ENCODE measurements around the gene ATXN1. TPM values are rescaled to one million over a fixed set of nuclear protein-coding genes. Genes with fewer than 3 reads are reported as not detected.

Gene ATXN1
- total RNA-seq, 1 donor: 45.3 TPM

DNA sequence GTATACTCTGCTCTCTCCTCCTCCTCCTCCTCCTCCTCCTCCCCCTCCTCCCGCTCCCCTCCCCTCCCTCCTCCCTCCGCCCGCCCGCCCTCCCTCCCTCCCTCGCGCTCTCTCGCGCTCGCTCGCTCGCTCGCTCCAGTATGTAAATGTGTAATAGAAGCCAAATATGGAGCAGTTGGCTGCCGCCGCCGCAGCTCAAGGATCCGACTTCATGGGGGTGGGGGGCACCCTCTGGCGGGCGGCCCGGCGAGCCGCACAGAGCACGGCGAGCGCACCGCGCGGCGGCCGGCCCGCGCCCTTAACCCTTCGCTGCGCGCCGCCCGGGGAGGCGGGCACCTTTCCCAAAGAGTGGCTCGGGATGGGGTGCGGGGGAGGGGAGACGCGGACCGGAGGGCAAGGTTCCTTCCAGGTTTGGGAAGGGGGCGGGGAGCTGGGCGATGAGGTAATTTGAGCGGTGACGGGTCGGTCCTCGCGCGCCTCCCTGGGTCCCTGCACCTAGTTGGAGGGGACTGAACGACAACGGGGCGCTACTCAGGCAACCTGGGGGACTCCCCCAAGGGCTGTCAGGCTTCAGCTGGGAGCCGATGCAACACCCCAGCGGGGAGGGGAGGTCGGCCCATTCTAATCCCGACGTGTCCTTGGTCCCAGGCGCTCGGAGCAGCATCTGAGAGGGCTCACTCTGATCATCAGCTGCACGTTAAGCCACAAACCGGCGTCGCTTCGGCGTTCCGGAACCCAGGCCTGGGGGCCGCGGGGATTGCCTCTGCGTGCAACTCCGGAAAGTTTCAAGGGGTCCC is 409 bp upstream of the ATXN1 start:
- peak overlapping the region; percentile 94 for H3K4me3 ChIP-seq (ENCODE audit: low read depth, low read length)
- TF ChIP-seq, protein P1, sequence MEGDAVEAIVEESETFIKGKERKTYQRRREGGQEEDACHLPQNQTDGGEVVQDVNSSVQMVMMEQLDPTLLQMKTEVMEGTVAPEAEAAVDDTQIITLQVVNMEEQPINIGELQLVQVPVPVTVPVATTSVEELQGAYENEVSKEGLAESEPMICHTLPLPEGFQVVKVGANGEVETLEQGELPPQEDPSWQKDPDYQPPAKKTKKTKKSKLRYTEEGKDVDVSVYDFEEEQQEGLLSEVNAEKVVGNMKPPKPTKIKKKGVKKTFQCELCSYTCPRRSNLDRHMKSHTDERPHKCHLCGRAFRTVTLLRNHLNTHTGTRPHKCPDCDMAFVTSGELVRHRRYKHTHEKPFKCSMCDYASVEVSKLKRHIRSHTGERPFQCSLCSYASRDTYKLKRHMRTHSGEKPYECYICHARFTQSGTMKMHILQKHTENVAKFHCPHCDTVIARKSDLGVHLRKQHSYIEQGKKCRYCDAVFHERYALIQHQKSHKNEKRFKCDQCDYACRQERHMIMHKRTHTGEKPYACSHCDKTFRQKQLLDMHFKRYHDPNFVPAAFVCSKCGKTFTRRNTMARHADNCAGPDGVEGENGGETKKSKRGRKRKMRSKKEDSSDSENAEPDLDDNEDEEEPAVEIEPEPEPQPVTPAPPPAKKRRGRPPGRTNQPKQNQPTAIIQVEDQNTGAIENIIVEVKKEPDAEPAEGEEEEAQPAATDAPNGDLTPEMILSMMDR (IDR thresholded peaks at IDR 0.05; ENCODE audit: insufficient read depth, low read depth, low read length): no peak
- DNase-seq (ENCODE audit: low read depth): peak; percentile 94

DNA sequence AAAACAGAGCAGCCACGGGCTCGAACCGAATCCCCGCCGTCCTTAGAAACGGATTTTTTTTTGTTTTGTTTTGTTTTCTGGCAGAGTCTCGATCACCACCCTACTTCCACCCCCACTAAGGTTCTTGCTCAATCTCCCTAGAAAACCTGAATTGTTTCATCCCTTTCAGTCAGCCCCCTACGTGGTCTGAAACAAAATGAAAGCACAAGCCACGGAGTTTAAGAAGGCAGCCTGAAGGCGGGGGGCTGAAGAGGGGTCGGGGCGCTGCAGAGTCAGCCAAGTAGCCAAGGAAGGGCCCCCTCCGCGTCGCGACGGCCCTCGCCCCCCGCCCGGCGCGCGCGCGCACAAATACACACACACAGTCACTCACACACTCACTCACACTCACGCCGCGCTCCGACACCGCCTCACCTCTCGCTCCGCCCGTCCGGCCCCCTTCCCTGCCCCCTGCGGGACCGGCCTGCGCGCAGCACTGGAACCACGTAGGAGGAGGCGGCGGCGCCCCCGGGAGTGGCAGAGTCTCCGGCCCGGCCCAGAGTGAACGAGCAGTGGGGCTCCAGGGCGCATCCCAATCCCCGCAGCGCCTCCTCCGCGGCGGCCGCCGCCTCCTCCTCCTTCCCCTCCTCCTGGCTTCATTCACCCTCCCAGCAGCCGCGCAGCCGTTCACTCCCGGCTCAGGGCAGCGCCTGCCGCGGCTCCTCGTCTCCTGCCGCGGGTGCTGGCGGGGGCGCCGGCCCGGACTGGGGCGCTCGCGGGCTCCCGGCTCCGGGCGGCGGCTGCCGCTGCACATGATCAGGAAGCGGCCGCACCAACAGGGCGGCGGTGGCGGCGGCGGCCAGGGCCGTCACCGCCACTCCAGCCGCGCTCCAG is 1.4 kb downstream of the ATXN1 start:
- peak; percentile 90 for DNase-seq (ENCODE audit: low read depth)
- TF ChIP-seq, protein P1 (IDR thresholded peaks at IDR 0.05; ENCODE audit: insufficient read depth, low read depth, low read length): no peak
- peak overlapping the region; percentile 94 for H3K4me3 ChIP-seq (ENCODE audit: low read depth, low read length)

DNA sequence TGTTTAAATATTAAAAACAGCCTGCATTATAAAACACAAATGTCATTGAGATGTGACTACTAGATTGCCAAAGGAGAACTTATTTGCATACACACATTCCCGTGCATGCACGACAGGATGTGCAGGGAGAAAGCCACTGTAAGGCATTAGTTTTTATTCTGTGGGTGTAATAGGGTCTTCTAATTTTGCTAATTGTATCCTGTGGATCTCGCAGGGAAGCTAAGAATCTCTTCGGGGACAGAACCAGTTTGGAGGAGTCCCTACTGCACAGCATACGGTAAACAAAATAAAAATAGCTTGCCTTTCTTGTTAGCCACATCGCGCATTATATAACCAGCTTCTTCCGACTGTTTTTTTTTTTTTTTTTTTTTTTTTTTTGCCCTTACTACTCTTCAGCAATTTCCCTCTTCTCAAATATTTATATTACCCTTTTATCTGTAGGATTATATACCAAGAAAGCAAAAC is 2.0 kb downstream of the ATXN1 start:
- DNase-seq (ENCODE audit: low read depth): peak; percentile 55
- TF ChIP-seq, protein P1 (IDR thresholded peaks at IDR 0.05; ENCODE audit: insufficient read depth, low read depth, low read length): no peak
- H3K4me3 ChIP-seq (ENCODE audit: low read depth, low read length): peak overlapping the region; percentile 94

DNA sequence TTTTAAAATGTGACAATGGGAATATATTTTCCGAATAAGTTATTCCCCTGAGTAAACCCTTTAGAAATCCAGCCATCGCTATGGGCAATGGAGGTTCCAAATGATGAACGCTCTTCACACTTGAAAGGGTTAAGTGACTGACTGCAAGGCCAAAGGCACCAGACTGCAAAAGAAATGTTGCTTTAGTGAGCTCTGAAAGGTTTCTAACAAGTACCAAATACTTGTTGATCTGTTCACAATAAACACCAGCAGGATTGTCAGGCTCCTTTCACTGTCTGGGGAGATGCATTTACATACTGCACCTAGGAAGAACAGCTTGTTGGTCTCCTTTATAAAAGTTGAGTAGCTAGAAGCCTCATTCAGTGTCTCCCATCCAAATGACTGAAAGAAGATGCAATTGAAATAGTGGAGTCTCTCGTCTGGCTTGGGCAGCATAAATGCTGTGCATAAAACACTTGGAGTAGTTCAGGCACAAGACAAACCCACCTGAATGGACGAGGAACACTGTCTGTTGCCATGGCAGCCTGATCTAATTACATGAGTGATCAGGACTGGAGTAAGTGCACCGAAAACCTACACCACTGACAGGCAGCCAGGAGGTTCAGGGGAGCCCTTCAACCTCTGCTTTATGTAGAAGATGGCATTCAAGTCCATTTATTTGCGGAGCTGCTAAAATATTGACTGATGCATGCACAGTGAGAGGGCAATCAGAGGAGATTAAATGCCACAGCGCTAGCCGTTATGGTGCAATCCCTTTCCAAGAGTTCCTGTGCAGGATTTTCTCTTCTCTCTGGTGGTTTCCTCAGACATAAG is 2.9 kb downstream of the ATXN1 start:
- TF ChIP-seq, protein P1 (IDR thresholded peaks at IDR 0.05; ENCODE audit: insufficient read depth, low read depth, low read length): no peak
- peak overlapping the region; percentile 94 for H3K4me3 ChIP-seq (ENCODE audit: low read depth, low read length)
- peak; percentile 64 for DNase-seq (ENCODE audit: low read depth)

DNA sequence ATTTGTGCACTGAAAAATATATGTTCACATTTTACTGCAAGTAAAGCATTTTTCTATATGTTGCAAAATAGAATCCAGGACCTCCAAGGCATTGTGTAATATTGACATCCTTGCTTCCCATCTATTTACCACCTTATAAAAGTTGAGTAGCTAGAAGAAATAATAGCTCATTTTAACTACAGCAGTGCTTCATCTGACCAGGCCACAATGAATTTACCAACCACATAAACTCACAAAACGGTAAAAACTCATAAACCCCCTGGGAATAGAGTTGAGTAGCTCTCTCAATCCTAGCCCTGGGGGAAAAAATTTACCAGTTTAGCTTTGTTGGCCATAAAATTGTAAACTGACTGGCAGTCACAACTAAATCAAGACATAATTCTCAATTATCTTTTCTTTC is 3.9 kb downstream of the ATXN1 start:
- peak; percentile 77 for DNase-seq (ENCODE audit: low read depth)
- no peak overlapping the region for H3K4me3 ChIP-seq (ENCODE audit: low read depth, low read length)
- TF ChIP-seq, protein P1 (IDR thresholded peaks at IDR 0.05; ENCODE audit: insufficient read depth, low read depth, low read length): no peak

DNA sequence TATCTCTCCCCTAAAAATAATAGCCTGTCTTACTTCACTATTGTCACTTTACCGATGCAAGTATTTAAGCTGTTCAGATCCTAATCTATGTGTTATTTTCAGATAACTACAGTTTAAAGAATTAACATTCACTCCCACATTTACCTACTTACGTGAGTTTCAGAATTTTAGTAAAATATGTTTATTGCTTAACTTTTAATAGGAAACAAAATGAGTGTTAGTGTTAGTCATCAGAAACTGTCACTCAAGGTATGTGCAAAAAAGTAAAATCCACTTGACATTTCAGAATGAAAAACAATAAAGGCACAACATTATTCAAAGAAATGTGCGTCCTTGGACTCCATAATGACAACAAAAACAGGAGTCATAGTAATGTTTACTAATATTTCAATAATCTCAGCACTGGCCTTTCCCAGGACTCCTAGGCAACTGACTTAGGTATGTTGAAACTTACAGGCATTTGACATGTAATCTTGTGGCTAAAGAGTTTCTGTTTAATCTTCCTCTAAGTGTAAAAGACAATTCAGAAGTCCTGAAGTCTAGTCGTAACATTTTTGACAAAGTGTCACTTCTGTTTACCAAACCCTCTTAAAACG is 4.5 kb downstream of the ATXN1 start:
- TF ChIP-seq, protein P1 (IDR thresholded peaks at IDR 0.05; ENCODE audit: insufficient read depth, low read depth, low read length): no peak

More for the DNA sequence above, 4.5 kb downstream of the ATXN1 start:
- DNase-seq (ENCODE audit: low read depth): peak; percentile 85
- H3K4me3 ChIP-seq (ENCODE audit: low read depth, low read length): no peak overlapping the region
